ENCODE data around the gene GDF7. TPM values are rescaled to one million over a fixed set of nuclear protein-coding genes. Genes with fewer than 3 reads are reported as not detected.

Gene GDF7
- total RNA-seq, 3 donors from 2014 or later, result under 0.01 to 0.15 (median under 0.01) TPM

DNA sequence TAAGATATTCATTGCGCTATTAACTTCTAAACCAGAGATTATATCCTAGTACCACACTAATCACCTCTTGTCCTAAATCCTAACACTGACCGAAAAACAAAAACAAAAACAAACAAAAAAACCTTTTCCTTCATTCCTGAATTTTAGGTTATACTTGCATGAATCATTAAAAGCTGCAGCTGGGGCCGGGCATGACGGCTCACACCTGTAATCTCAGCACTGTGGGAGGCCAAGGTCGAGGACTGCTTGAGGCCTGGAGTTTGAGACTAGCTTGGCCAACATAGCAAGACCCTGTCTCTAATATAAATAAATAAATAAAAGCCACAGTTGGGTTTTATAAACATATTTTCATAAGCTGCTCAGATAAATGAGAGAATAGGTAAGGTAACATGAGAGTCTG is 60.0 kb downstream of the GDF7 start:
- Histone ChIP-seq H3K4me1 (no peaks in the 10 kb centered on the region), H3K9me3 (no peaks in the 10 kb centered on the region), H3K27me3 (no peaks in the 10 kb centered on the region), H3K27ac (no peak overlapping the region), H3K36me3 (no peaks in the 10 kb centered on the region), H3K4me3 (no peak overlapping the region)
- intact Hi-C loops (cut with DNase I; ENCODE audit: low total_unique reads), result loop anchor here (5.0 kb wide), 1 partner anchor 640 kb away; no protein-coding TSS in a partner anchor
- TF ChIP-seq POLR2AphosphoS5 (IDR thresholded peaks at IDR 0.05) (no peak), POLR2A (IDR thresholded peaks at IDR 0.05) (no peak)
- DNase-seq (ENCODE audit: low spot score in 2 of 2), result no peak

DNA sequence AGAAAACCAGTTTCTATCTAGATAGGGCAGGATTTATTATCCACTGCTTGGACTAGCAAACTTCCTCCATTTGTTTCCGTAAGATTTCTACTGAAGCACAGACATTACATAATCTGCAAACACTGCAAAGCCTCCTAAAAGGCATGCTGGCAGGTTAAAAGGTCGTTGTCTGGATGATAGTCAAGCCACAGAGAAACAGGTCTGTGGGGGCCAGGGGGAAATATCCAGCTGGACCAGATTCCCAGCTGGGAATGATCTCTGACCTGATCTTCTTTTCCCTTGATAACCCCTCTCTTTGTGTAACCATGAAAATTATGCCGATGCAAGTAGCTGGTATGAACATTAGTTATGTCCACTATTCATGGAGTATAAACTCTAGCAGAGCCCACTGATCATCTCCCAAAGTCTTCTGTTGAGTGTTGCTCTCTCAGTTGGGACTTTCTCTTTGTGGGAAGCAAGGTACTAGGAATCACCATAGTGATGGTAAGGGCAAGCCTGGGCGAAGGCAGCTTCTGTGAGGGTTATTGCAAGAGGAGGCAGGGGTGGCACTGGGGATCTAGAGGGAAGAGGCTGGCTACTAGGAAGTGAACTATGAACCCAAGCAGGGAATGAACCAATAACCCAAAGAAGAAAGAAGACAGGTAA is 61.3 kb downstream of the GDF7 start:
- TF ChIP-seq, protein P1, sequence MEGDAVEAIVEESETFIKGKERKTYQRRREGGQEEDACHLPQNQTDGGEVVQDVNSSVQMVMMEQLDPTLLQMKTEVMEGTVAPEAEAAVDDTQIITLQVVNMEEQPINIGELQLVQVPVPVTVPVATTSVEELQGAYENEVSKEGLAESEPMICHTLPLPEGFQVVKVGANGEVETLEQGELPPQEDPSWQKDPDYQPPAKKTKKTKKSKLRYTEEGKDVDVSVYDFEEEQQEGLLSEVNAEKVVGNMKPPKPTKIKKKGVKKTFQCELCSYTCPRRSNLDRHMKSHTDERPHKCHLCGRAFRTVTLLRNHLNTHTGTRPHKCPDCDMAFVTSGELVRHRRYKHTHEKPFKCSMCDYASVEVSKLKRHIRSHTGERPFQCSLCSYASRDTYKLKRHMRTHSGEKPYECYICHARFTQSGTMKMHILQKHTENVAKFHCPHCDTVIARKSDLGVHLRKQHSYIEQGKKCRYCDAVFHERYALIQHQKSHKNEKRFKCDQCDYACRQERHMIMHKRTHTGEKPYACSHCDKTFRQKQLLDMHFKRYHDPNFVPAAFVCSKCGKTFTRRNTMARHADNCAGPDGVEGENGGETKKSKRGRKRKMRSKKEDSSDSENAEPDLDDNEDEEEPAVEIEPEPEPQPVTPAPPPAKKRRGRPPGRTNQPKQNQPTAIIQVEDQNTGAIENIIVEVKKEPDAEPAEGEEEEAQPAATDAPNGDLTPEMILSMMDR (IDR thresholded peaks at IDR 0.05), result no peak
- no peak for TF ChIP-seq POLR2AphosphoS5 (IDR thresholded peaks at IDR 0.05)
- TF ChIP-seq POLR2A (IDR thresholded peaks at IDR 0.05), result no peak
- no peaks in the 10 kb centered on the region for H3K4me1 ChIP-seq
- no peak overlapping the region for H3K4me3 ChIP-seq
- H3K9me3 ChIP-seq, result no peaks in the 10 kb centered on the region
- no peaks in the 10 kb centered on the region for H3K36me3 ChIP-seq
- no peak overlapping the region for H3K27ac ChIP-seq
- no peaks in the 10 kb centered on the region for H3K27me3 ChIP-seq
- no peak for DNase-seq (ENCODE audit: low spot score in 2 of 2)
- intact Hi-C loops (cut with DNase I; ENCODE audit: low total_unique reads), result loop anchor here (5.0 kb wide), 1 partner anchor 641 kb away; no protein-coding TSS in a partner anchor

Other genes starting within 250 kb of the GDF7 start
- 1,000 to 10,000 TPM in 1 of 3 donors, 100 to 1,000 TPM in 2; 643 to 1,178 (median 772) TPM for gene RHOB, start 220.1 kb upstream of the GDF7 start, total RNA-seq
- gene HS1BP3, start 16.0 kb upstream of the GDF7 start, total RNA-seq, result 10 to 100 TPM; 19.0 to 31.8 (median 25.9) TPM
- 10 to 100 TPM; 12.3 to 17.0 (median 12.5) TPM for gene LDAH, start 156.0 kb downstream of the GDF7 start, total RNA-seq